C1 segment of cervical spinal cord (tissue), 14 donors: ENCODE measurements around the gene RAPGEF3.

Experiments used
- DNase-seq, 14 donors: peaks; one replicate each; lab custom pipeline; 2025; lab: John Stamatoyannopoulos, UW

Gene RAPGEF3

GRCh38 chr12:47757364-47757839, 1.3 kb downstream of the RAPGEF3 start:
- peak in 3 of 14 donors; percentile 49 to 63 (median 61) for DNase-seq

- peak in 1 of 14 donors; percentile 25 for DNase-seq
These were observed 2.8 kb downstream of the RAPGEF3 start for GRCh38 chr12:47755655-47756562.

GRCh38 chr12:47754881-47755280, 3.8 kb downstream of the RAPGEF3 start:
- no peak for DNase-seq

GRCh38 chr12:47754126-47754525, 4.6 kb downstream of the RAPGEF3 start:
- no peak for DNase-seq

GRCh38 chr12:47753021-47754001, 5.4 kb downstream of the RAPGEF3 start:
- peak in 6 of 14 donors; percentile 10 to 71 (median 44) for DNase-seq

GRCh38 chr12:47752552-47752951, 6.1 kb downstream of the RAPGEF3 start:
- DNase-seq, result no peak

GRCh38 chr12:47752121-47752520, 6.6 kb downstream of the RAPGEF3 start:
- no peak for DNase-seq

GRCh38 chr12:47751561-47751960, 7.1 kb downstream of the RAPGEF3 start:
- DNase-seq, result no peak

GRCh38 chr12:47750916-47751470, 7.7 kb downstream of the RAPGEF3 start:
- no peak for DNase-seq

GRCh38 chr12:47750229-47750798, 8.4 kb downstream of the RAPGEF3 start:
- DNase-seq, result no peak

- no peak for DNase-seq
These were observed 9.8 kb downstream of the RAPGEF3 start for GRCh38 chr12:47748899-47749298.

GRCh38 chr12:47748507-47748828, 10.2 kb downstream of the RAPGEF3 start:
- no peak for DNase-seq

- DNase-seq, result no peak
These were observed 10.8 kb downstream of the RAPGEF3 start for GRCh38 chr12:47747596-47748506.

- DNase-seq, result no peak
These were observed 11.6 kb downstream of the RAPGEF3 start for GRCh38 chr12:47747126-47747525.

- no peak for DNase-seq
These were observed 12.2 kb downstream of the RAPGEF3 start for GRCh38 chr12:47746523-47746922.

- DNase-seq, result no peak
These were observed 12.6 kb downstream of the RAPGEF3 start for GRCh38 chr12:47746073-47746472.

GRCh38 chr12:47745485-47746041, 13.1 kb downstream of the RAPGEF3 start:
- DNase-seq, result peak in 1 of 14 donors; percentile 29

GRCh38 chr12:47744778-47745436, 13.8 kb downstream of the RAPGEF3 start:
- DNase-seq, result no peak

- DNase-seq, result no peak
These were observed 14.6 kb downstream of the RAPGEF3 start for GRCh38 chr12:47744005-47744651.
